LHCN-M2 (cell line): ENCODE measurements around the gene CCDC73. TPM values are rescaled to one million over a fixed set of nuclear protein-coding genes. Genes with fewer than 3 reads are reported as not detected.
"Not testable (repeated sequence)": the region's sequence is repeated elsewhere in the genome, so short reads cannot be mapped to it uniquely, and the experiment has no call there.

Experiments used
- DNase-seq: peaks from one replicate; pipeline ENCODE4 v3.0.0-alpha.2; 2012; ENCODE audit warnings: low read depth
- polyA plus RNA-seq: library from polyadenylated mRNA; unstranded; fragments of >200 nt; gene quantifications from one replicate; pipeline ENCODE4 v1.2.1, GENCODE V29; 2012; ENCODE audit warnings: missing spikeins
- total RNA-seq: library from RNA; depleted of rRNA; stranded (reverse); fragments of >200 nt; gene quantifications from 2 replicates; pipeline ENCODE4 v1.2.3, GENCODE V29; 2014; rRNA removed

CCDC73 gene
- total RNA-seq, result not detected in 2 replicates
- polyA plus RNA-seq, result not detected

DNA sequence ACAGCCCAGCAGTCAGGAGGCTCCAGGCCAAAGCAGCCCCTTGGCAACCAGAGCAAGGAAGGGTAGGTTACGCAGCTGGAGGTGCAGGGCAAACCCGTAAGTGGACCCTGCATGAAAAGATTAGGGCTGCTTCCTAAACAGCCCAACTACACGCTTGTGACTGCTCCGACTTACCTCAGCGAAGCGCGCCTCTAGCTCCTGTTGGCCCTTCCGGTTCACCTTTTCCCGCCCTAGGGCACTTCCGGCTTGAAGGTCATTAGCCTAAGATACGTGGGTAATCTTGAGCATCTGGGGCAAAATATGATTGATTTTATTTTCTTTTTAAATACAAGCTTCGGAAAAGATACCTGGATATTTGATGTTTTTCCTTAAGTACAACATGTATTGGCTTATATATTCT lies at the start of gene CCDC73:
Gene CCDC73, minus strand, starts transcription at position 224 of the 400 bp plus-strand sequence. CDS start 34,419 bp downstream, outside the sequence.
- no peak for DNase-seq

DNA sequence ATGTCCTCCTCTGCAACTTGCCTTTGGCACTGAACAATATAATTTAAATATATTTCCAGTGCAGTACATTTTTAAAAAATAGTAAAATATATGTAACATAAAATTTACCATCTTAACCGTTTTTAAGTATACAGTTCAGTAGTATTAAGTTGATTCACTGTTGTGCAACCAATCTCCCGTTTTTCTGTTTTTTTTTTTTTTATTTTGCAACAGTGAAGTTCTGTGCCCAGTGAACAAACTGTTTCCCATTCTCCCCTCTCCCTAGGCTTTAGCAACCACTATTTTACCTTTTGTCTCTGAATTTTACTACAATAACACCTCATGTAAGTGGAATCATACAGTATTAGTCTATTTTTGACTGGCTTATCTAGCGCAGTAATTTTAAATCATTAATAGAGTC lies 49.1 kb upstream of the CCDC73 start:
- DNase-seq, result no peak

DNA sequence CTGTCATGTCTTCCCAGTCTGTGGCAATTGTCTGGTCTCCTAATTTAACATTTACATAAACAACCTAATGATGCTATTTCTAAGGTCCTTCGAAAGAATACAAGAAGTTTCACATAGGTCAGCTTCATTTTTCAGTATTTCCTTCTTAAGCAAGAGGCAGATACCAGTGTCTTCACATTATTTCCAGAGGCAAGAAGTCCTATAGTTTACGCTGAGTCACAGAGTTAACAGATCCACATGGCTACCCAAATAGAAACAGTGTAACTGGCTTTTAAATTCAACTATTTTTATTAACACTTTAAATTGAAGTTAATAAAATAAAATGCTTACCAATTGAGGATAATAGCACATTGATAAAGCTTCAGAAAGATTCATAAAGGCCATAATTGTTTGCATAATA lies 46.1 kb upstream of the CCDC73 start:
- no peak for DNase-seq

DNA sequence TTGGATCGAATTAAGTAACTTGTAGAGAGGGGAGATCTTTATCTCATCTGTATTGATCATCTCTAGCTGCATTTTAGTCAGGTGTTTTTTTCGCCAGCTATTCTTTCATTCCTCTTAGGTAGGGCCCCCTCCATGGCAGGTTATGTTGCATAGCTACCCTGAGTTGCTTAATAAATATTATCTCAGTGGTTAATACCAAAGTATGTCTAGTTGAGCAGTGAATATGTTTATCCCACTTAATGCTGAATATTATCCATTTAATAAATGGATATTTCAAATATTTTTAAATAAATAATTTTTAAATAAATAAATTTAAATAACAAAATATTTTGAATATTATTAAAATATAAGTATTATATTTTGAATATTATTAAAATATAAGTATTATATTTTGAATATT lies 44.8 kb upstream of the CCDC73 start:
- DNase-seq, result no peak

DNA sequence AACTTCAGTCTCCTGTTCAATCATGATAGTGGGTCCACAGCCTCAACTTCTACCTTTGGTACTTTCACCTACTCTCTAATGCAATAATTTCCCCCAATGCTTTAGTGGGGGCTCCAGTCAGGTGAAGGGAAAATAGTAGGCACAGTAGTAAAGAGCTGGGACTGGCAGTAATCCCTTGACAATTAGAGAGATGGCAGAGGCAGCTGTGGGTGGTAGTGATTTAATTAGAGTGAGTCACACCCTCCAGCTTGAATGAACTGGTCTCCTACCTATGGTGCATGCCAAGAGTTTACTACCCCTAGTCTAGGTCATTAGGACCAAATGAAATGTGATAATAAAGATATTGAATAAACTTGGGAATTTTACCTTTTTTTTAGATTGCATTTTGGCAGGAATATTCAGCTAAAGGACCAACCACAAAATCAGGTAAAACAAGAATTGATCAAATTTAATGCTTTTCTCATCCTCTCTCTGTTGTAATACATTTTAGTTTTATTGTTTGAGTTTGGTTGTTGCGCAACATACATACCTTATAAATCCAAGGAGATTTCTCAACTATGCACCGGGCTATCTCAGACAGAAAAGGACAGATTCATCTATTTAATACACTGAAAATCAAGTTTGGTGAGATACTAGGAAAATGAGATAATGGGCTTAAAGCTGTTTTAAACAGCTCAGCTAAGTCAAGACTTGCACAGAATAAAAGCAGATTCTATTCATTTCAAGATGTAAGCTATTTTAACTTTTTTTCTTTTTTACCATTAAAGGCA lies 44.2 kb upstream of the CCDC73 start:
- peak; percentile 35 for DNase-seq

DNA sequence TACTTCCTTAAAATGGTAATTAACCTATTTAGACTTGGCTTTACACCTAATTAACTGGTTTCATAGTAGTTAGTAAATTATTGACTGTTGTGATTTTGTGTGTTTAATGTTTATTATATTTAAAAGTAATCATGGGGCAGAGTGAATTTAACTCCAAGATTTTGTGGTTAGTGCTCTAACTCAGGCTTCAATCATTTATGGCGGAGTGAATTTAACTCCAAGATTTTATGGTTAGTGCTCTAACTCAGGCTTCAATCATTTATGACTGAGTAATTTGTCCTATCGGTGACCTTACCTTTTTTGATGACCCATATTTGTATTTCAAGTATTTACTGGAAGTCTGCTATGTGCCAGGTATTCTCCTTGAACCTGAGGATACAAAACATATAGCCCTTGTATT lies 42.5 kb upstream of the CCDC73 start:
- DNase-seq, result no peak

DNA sequence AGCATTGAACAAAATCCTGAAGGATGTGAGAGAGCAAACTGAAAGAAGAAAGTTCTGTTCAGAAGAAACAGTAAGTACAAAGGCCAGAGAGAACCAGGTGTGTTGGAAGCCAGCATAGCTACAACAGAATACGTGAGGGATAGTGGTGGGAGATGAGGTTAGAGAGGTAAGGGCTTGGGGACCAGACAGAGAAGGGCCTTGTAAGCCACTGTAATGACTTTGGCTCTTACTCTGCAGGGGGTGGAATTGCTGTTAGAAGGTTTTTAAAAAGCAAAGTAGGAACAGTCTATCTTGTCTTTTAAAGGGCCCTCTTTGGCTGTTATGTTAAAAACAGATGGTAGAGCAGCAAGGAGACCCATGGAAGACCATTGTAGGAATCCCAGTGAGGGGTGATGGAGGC lies 39.5 kb upstream of the CCDC73 start:
- no peak for DNase-seq

DNA sequence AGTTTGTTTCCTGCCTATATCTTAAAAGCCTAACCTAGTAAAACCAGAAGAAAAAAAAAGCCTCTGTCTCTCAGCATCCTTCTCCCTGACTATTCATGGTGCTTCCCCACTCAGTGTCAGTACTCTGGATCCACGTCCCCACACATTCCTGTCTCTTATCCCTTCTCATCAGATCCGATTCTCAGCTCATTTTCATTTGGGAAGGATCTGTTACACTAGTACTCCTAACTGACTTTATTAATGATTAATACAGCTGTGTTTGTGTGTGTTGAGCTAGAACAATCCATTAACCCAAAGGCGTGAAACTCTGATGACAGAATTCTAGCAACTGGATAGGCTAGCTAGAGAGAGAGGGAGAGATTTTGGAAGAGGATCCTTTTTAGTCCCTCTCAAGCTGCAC lies 36.8 kb upstream of the CCDC73 start:
- DNase-seq, result no peak

DNA sequence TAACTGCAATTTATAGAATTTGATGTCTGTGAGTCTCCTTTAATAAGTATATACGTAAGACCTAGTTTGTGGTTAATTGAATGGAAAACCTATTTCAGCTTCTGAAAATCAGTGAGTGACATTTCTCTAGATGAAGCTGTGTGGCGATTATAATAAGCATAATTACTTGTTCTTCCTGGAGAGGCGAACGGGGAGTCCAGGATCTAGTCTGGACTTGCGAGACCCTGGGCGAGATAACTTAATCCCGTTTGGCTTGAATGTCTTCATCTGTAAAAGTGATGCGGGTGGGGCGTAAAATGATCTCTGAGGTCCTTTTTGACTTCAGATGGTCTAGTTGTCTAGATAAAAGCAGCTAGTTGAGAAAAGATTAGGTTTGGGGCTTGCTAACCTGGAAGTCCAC lies 36.3 kb upstream of the CCDC73 start:
- DNase-seq, result no peak

DNA sequence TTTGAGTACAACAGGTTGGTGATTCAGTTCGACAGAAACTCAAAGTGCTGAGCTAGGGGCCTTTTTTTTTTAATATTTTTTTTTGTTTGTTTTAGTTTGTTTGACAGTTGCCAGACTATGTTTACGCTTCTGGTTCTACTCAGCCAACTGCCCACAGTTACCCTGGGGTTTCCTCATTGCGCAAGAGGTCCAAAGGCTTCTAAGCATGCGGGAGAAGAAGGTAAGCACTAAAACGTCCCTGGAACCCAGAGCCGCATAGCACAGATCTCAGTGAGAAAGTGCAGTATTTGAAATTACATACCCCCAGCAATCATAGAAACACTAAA lies 35.9 kb upstream of the CCDC73 start:
- peak; percentile 18 for DNase-seq

DNA sequence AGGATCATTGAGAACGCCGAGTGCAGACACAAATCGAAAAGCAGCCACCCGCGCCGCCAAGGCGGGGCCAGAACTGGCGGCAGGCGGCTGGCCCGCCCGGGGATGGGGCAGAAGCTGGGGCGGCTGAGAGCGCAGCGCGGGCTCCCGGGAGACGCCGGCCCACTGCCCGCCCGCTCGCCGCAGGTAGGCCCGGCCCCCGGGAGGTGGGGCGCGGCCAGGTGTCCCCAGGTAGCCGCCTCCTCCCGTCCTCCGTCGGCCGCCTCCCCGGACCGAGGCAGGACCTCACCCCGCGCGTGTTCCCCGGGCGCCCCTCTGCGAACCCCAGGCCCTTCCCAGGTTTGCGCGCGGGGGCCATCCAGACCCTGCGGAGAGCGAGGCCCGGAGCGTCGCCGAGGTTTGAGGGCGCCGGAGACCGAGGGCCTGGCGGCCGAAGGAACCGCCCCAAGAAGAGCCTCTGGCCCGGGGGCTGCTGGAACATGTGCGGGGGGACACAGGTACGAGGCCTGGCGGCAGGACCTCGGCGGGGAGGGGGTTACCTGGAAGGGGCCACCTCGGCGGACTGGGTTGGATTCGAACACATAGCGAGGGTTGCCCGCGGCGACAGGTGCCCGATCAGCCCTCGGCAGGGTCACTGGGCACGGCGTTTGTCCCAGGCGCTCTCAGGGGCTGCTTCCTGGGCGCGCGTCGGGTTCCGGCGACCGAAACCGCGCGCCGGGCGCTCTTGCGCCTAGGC lies 35.4 kb upstream of the CCDC73 start, which contains the start of gene PRRG4:
Gene PRRG4, plus strand, starts transcription at position 248 of the 733 bp plus-strand sequence. CDS start 603 bp downstream, outside the sequence.
- DNase-seq, result peak; percentile 26

DNA sequence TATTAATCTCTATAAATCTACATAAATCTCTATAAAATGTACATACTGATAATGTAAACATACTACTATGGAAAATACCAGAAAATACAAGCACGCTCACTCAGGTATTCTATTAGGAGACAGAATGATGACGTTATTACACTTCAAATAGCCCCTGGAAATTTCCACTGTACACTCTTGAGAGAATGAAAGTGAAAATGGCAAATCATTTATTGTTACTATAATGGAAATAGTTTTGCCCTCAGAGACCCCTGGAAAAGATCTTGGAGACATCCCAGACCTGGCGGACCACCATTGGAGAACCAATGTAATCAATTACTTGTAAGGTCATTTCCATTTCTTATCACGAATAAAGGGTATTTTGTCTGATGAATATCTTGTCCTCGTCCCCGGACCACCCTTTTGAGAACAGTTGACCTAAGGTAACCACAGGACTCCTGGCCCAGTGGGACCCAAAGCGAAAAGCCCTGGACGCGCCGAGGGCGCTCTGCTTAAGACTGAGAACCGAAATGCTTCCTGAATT lies 34.8 kb upstream of the CCDC73 start:
- DNase-seq, result no peak

DNA sequence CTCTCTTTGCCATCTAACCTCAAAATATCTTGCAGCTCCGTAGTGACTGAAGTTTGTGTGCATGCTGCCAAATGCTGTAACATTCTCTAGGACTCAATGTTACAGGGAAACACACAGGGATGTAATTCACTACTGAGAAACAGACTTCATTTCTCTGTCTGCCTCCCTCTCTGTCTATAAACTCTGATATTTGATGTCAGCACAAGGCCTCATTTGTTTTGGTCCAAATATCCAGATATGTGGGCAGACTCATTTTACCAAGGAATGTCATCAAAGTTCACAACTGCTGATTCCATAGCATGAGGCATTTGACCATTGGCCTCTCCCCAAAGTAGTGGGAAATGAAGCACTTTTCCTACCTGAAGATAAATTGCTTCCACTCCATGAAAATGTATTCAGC lies 32.8 kb upstream of the CCDC73 start:
- no peak for DNase-seq

DNA sequence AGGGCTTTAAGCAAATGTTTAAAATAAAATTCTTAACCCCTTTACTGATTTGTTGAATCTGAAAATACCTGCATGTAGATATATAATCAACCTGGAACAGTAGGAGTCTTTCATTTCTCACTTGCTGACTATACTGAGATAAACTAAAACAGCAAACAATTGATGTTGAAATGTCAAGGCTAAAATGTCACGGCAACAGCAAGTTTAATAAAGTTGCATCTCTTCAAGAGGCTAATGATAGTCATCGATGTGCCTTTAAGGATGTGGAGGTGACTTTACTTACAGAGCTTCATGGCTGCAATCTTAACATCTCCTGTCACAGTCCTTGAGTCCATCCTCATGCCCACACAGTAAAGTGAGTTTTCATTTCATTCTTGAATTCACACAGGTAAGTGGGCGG lies 31.7 kb upstream of the CCDC73 start:
- no peak for DNase-seq

DNA sequence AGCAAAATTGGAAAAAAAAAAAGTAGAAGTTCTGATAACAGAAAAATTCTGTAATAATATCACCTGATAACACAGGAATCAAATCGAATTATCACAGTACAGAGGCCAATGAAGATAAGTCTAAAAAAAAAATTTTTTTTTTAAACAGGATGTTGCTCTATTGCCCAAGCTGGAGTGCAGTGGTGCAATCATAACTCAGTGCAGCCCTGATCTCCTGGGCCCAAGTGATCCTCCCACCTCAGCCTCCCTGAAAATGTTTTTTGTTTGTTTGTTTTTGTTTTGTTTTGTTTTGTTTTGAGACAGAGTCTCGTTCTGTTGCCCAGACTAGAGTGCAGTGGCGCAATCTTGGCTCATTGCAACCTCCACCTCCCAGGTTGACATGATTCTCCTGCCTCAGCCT lies 29.2 kb upstream of the CCDC73 start:
- DNase-seq, result not testable (repeated sequence)

DNA sequence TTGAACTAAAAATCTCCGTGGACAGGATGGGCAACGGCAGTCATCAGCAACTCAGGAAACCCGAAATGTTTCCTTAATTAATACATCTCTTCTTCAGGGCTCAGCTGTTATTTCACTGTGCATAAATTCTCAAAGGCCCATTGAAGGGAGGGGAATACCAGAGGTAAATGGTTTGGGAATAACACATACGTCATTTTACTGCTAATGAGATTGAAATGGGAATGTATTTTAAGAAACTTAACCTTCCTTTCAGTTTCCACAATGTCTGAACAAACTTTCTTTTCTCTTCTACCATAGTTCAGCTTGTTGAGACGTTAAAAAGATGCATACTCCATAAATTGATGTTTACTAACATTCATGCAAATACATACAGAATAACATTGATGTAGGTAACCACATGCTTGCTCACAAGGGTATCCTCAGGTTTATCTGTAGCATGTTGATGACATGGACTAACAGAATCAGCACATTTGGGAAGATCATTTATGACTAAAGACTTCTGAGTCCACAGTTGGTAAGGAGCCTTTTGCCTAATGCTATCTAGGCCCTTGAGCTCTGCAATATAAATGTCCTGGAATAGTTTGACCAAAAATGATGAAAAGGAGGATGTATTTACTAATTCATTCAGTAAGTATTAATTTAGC lies 27.6 kb upstream of the CCDC73 start:
- DNase-seq, result no peak

DNA sequence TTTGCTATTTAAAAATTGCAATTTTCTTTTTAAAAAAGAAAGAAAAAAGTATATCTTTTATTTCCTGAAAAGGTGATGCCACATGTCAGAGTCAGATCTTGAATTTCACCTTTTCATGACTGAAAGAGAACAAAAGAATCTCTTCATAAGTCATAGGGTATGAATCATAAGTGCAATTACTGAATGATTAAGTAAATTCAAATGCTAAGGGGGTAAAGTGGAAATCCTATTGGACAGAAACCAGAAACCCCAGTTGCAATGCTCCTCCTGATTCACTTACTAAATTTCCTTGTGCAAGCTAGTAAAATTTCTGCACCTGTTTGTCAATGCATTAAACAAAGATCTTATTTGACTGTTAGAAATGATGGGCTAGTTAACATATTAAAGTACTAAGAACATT lies 27.1 kb upstream of the CCDC73 start:
- DNase-seq, result peak; percentile 86

DNA sequence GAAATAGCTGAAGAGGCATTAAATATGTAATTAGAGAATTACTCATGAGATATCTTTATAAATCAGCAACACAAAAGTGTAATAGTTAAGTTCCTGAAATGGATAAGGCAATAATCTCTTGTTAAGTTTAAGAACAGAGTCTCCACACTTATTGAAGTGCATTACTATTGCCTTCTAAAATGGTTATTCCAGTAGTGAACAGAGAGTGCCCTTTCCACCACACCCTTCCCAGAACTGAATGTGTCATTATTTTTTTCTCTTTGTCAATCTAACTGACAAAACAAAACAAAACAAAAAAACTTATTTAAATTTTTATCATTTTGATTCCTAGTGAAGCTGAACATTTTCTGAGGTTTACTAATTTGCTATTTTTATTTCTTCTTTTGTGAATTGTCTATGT lies 26.0 kb upstream of the CCDC73 start:
- peak; percentile 22 for DNase-seq

DNA sequence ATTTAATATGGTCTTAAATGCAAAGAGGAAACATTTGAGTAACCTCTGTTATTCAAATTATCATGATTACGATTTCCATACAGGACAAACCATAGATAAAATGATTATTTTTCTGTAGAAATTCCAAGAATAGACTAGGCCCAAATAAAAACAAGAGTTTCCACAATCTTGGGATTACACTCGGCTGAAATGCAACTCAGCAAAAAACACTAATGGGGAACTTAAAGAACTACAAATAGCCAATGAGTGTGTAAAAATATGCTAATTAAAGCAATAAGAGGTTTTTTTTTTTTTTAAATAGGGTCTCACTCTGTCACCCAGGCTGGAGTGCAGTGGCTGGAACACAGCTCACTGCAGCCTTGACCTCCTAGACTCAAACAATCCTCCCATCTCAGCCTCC lies 24.7 kb upstream of the CCDC73 start:
- DNase-seq, result no peak

DNA sequence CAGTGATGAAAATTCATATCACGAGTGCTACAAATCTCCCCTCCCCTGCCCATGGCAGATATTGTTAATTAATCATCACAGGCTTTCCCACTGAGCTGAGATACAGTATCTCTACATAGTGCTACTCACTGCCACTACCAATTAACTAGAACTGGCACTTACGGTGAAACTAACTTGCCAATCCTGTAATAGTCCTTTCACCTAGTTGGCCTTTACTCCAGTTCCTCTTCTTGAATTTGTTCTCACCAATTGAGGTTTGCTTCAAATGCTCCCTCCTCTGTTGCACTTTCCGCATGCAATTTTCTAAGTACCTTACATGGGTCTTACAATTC lies 23.4 kb upstream of the CCDC73 start:
- no peak for DNase-seq

DNA sequence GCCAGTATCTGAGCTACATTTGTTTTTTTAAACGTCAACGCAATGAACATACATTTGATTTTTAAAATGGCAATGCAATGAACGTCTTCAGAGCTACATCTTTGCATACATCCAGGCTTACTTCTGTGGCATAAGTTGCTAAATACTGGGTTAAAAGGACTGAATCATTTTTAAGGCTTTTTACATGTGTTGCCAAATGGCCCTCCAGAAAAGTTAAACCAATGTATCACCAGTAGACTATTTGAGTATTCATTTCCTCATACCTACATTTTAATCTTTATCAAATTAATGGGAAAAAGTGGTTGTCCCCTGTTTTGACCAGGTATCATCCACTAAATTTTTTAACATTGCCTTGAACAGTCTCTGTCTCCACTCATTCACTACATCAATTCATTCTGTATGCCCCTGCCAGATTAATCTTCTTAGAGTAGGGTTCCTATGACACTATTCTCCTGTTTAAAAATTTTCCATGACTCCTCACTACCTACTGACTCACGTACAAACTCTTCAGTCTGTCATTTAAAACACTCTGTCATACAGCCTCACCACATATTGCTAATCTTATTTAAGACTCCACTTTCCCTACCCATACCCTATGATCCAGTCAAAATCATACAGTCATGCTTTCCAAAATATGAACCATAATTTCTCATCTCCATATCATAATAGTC lies 22.9 kb upstream of the CCDC73 start:
- DNase-seq, result peak; percentile 53

DNA sequence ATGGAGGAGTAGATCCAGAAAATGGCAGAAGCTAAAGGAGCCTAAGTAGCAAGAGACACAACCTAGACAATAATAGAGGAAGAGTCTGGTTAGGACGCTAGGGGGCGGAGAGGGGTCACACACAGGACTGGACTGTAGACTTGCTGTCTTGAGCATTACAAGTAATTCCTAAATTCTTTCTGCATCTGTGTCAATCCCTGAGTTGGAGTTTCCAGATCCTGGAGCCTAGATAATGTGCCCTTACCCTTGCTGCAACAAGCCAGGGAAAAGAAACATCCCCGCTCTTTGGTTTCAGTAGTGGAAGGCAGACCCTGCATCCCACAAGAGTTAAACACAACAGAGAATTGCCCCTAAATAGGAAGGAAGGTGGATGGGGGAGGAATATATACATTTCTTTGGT lies 14.9 kb upstream of the CCDC73 start:
- DNase-seq, result peak; percentile 75
